Mucosa of descending colon (tissue), 3 donors: ENCODE data around the gene GRIK3. TPM values are rescaled to one million over a fixed set of nuclear protein-coding genes. Genes with fewer than 3 reads are reported as not detected.
"Not testable (repeated sequence)": the region's sequence is repeated elsewhere in the genome, so short reads cannot be mapped to it uniquely, and the experiment has no call there.

Source experiments
- ATAC-seq: fragments of 200-7000 bp; cut with Tn5 transposase; one replicate; pipeline ENCODE4 v1.9.1; 2020; ENCODE audit warnings: mild to moderate bottlenecking, moderate library complexity
- DNase-seq, 3 donors: peaks; one replicate each; pipeline ENCODE4 v3.0.0-alpha.2; 2020
- H3K36me3 ChIP-seq: fragments of 200-600 bp; one replicate; pipeline ENCODE4 v1.8.0; 2021; ENCODE audit warnings: low read depth, mild to moderate bottlenecking
- H3K4me1 ChIP-seq: fragments of 200-600 bp; one replicate; pipeline ENCODE4 v1.8.0; 2021; ENCODE audit warnings: low read depth, mild to moderate bottlenecking
- H3K4me3 ChIP-seq: fragments of 200-600 bp; one replicate; pipeline ENCODE4 v1.8.0; 2021; ENCODE audit warnings: mild to moderate bottlenecking
- H3K9me3 ChIP-seq: fragments of 200-600 bp; one replicate; pipeline ENCODE4 v1.8.0; 2021; ENCODE audit warnings: mild to moderate bottlenecking
- intact Hi-C, 2 donors: fragments of 100-400 bp; cut with DNase I in 1 of 2; cut with micrococcal nuclease in 1 of 2; formaldehyde crosslinking; loops; one replicate each; pipeline versions ENCODE4 v1.11.0 to v1.11.1; 2022; cut with DNase I, micrococcal nuclease
- total RNA-seq, 3 donors: library from RNA; stranded (reverse); fragmentation: NEBNext Ultra II Directional in 2 of 3; extraction: Animal tissue kit (Norgen Biotek cat#: 25700) in 2 of 3; gene quantifications; one replicate each; pipeline versions ENCODE4 v1.2.1 to v1.2.4, GENCODE V29; 2021 to 2023
- TF ChIP-seq, protein P1 (sequence below): fragments of 200-600 bp; IDR thresholded peaks from one replicate; pipeline ENCODE4 v1.8.0; 2022; ENCODE audit warnings: antibody characterized with exemption, mild to moderate bottlenecking
- donor health status: DM: no; HTN: no; CAD: no; lungs with moderate emphysema.
- donor health status: DM: no; HTN: no; CAD: no.
- donor health status: DM: no; HTN: yes; CAD: no.

GRIK3 gene
- total RNA-seq, 3 donors from 2014 or later, result 0.41 to 13.6 (median 1.5) TPM

DNA sequence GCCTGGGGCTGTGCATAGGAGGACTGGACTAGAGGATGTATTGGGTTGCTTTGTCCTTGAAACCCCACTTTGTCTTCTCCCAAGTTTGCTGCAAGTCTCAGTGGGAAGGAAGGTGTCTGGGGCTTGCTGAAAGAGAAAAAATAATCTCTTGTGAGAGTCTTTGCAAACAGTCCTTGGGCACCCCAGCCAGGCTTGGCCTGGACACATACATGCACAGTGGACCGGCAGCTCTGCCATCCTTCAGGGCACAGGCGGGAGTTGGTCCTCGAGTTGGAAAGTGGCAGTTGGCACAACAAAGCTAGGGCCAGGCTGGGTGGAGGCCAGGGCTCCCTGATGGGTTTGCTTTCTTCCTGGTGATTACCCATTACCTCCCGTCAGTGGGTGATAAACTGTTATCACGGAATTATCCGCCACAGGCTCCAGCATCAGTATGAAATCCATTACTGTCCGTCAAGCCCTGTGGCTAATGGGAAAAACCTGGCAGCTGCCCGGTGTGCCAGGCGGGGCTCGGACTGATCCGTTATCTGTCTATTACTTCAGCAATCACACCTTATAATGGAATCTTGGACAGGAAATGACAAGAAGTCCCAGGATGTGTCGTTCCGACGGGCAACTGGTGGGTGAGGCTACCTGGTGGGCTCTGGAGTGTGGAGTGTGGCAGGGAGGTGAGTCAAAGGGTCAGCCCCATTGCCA lies 265.7 kb downstream of the GRIK3 start:
- H3K4me3 ChIP-seq, result no peak overlapping the region
- H3K9me3 ChIP-seq, result no peaks in the 10 kb centered on the region
- intact Hi-C loops, result no loop called here
- ATAC-seq (no peak), DNase-seq (no peak)
- no peaks in the 10 kb centered on the region for H3K36me3 ChIP-seq
- no peaks in the 10 kb centered on the region for H3K4me1 ChIP-seq
- TF ChIP-seq, protein P1, sequence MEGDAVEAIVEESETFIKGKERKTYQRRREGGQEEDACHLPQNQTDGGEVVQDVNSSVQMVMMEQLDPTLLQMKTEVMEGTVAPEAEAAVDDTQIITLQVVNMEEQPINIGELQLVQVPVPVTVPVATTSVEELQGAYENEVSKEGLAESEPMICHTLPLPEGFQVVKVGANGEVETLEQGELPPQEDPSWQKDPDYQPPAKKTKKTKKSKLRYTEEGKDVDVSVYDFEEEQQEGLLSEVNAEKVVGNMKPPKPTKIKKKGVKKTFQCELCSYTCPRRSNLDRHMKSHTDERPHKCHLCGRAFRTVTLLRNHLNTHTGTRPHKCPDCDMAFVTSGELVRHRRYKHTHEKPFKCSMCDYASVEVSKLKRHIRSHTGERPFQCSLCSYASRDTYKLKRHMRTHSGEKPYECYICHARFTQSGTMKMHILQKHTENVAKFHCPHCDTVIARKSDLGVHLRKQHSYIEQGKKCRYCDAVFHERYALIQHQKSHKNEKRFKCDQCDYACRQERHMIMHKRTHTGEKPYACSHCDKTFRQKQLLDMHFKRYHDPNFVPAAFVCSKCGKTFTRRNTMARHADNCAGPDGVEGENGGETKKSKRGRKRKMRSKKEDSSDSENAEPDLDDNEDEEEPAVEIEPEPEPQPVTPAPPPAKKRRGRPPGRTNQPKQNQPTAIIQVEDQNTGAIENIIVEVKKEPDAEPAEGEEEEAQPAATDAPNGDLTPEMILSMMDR, result no peak

DNA sequence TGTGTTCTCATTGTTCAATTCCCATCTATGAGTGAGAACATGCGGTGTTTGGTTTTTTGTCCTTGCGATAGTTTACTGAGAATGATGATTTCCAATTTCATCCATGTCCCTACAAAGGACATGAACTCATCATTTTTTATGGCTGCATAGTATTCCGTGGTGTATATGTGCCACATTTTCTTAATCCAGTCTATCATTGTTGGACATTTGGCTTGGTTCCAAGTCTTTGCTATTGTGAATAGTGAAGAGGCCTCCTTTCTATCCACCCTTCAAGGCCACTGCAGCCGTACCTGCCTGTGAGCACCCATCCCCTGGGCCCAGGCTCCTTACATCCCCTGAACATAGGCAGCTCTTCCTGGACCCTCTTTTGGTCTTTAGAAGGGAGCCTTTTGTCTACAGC lies 266.9 kb downstream of the GRIK3 start:
- intact Hi-C loops, ATAC-seq, H3K36me3 ChIP-seq, H3K4me3 ChIP-seq, H3K9me3 ChIP-seq, DNase-seq, H3K4me1 ChIP-seq: not testable (repeated sequence)

DNA sequence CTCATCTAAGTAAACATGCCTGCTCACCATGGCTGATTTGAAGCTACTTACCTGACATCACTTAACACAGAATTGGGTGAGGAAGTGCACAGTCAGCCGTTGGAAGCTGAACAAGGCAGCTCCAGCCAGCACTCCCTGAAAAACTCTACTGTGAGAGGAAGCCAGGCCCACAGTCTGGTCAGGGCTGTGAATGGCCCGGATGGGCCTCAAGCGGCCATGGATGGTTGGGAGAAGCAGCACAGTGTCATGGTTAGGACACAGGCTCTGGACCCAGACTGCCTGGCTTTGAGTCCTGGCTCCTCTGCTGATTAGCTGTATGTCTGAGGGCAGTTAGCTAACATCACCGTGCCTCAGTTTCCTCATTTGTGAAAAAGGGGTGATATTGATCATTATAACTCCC lies 267.8 kb downstream of the GRIK3 start:
- no peaks in the 10 kb centered on the region for H3K9me3 ChIP-seq
- TF ChIP-seq, protein P1, result no peak
- H3K4me1 ChIP-seq, result no peaks in the 10 kb centered on the region
- H3K36me3 ChIP-seq, result no peaks in the 10 kb centered on the region
- DNase-seq (no peak), ATAC-seq (no peak)
- H3K4me3 ChIP-seq, result no peak overlapping the region
- intact Hi-C loops, result no loop called here

DNA sequence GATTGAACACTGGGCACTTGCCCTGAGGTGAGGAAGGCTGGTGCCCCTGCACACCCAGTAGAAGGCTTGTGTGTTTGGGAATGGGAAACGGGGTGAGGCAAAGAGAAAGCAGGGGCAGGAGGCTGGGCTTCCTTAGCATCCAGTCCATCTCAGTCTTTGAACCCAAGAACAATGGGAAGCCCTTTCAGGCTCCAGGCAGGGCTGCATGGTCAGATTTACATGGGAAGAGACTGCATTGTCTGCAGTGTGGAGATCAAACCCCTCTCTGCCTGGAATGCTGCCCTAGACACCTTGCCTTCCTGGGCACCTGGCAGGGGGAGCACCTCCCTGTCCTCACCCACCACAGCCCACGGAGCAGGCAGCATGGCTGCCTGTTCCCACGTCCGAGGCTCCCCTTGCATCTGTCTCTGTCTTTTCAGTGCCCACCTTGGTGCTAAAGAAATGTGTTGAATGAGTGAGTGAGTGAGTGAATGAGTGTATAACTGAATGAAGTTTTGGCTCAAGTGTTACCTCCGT lies 268.5 kb downstream of the GRIK3 start:
- no peak for ATAC-seq

DNA sequence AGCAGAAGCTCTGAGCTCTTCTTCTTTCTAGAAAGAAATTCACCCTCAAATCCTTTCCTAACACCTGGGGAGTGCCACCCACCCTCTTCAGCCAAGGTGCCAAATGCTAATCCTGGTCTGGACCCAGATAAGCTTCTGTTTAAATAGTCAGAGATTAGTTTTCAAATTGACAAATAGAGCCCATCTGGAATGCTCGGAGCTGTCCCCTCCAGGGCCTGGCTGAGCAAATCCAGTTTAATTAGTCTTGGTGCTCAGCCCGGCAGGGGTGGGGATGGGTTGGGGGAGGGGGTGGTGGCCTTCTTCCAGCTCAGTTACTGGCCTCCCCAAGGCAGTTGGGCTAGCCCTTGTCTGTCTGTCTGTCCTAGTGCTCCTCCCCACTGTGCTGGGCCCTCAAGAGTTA lies 269.5 kb downstream of the GRIK3 start:
- Histone ChIP-seq H3K36me3 (no peaks in the 10 kb centered on the region), H3K4me1 (no peaks in the 10 kb centered on the region), H3K9me3 (no peaks in the 10 kb centered on the region), H3K4me3 (no peak overlapping the region)
- ATAC-seq, result no peak
- DNase-seq, result no peak
- intact Hi-C loops, result no loop called here
- TF ChIP-seq, protein P1, result no peak

More for the DNA sequence above, 268.5 kb downstream of the GRIK3 start:
- Histone ChIP-seq H3K4me1 (no peaks in the 10 kb centered on the region), H3K4me3 (no peak overlapping the region), H3K9me3 (no peaks in the 10 kb centered on the region), H3K36me3 (no peaks in the 10 kb centered on the region)
- DNase-seq, result no peak
- TF ChIP-seq, protein P1, result no peak
- intact Hi-C loops, result no loop called here

DNA sequence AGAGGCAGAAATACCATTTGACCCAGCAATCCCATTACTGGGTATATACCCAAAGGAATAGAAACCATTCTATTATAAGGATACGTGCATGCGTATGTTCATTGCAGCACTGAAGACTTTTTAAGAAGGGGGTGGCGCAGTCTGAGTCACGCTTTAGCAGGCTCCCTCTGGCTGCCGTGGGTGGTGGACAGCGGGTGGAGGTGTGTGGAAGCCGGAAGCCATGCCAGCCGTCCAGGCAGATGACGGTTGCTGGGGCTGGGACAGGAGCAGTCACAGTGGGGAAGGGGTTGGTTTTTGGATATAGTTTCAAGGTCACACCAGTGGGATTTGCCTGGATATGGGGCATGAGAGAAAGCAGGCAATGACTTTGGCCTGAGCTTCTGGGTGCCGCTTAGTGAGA lies 270.5 kb downstream of the GRIK3 start:
- ATAC-seq, result no peak
- no peak overlapping the region for H3K4me3 ChIP-seq

More for the DNA sequence above, 270.5 kb downstream of the GRIK3 start:
- no peaks in the 10 kb centered on the region for H3K36me3 ChIP-seq
- no peaks in the 10 kb centered on the region for H3K9me3 ChIP-seq
- H3K4me1 ChIP-seq, result no peaks in the 10 kb centered on the region
- intact Hi-C loops, result no loop called here
- TF ChIP-seq, protein P1, result no peak
- no peak for DNase-seq
